ENCODE measurements around the gene TLR2. TPM values are rescaled to one million over a fixed set of nuclear protein-coding genes. Genes with fewer than 3 reads are reported as not detected.

The TLR2 gene
- total RNA-seq, 1 experiment from 2014 or later, result 1.7 TPM

DNA sequence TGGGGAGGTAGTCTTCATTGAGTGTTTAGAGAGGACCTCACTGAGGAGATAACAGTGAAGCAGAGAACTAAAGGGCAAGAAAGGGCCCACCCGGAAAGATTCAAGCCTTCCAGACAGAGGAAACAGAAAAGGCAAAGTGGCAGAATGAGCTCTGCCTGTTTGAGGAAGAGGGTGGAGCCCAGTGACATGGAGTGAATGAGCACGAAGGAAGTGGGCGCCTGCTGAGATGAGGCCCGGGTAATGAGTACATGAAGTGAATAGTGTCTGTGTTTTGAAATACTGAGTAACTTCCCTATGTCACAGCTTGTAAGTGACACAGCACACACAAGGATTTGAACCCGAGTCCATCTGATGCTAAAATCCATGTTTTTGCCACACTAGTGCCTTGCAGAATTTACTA is 32.5 kb upstream of the TLR2 start:
- POLR2A ChIA-PET, result no interaction called here
- no peaks in the 10 kb centered on the region for H3K27me3 Mint-ChIP-seq (ENCODE audit: low read depth)
- peak; percentile 62 for ATAC-seq
- no peaks in the 10 kb centered on the region for H3K9me3 Mint-ChIP-seq
- no peaks in the 10 kb centered on the region for H3K36me3 Mint-ChIP-seq
- TF ChIP-seq STAT6 (CRISPR knock-in tag; conservative IDR thresholded peaks at IDR 0.05; ENCODE audit: low read depth) (no peak), ATF2 (CRISPR knock-in tag; IDR thresholded peaks at IDR 0.05; ENCODE audit: borderline replicate concordance, low read depth) (no peak), KAT7 (CRISPR knock-in tag; IDR thresholded peaks at IDR 0.05; ENCODE audit: borderline replicate concordance) (no peak), ZMAT4 (CRISPR knock-in tag; IDR thresholded peaks at IDR 0.05) (no peak), ESRRA (CRISPR knock-in tag; IDR thresholded peaks at IDR 0.05; ENCODE audit: borderline replicate concordance) (no peak), ATF1 (CRISPR knock-in tag; IDR thresholded peaks at IDR 0.05) (no peak), TEAD4 (CRISPR knock-in tag; IDR thresholded peaks at IDR 0.05) (no peak), ZNF263 (CRISPR knock-in tag; IDR thresholded peaks at IDR 0.05; ENCODE audit: low read depth) (no peak), ZNF671 (CRISPR knock-in tag; IDR thresholded peaks at IDR 0.05) (no peak), ZNF532 (CRISPR knock-in tag; IDR thresholded peaks at IDR 0.05; ENCODE audit: borderline replicate concordance) (no peak), GABPB1 (CRISPR knock-in tag; IDR thresholded peaks at IDR 0.05) (no peak), ETV6 (CRISPR knock-in tag; IDR thresholded peaks at IDR 0.05) (no peak)
- TF ChIP-seq, protein P1, sequence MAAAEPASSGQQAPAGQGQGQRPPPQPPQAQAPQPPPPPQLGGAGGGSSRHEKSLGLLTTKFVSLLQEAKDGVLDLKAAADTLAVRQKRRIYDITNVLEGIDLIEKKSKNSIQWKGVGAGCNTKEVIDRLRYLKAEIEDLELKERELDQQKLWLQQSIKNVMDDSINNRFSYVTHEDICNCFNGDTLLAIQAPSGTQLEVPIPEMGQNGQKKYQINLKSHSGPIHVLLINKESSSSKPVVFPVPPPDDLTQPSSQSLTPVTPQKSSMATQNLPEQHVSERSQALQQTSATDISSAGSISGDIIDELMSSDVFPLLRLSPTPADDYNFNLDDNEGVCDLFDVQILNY (CRISPR knock-in tag; IDR thresholded peaks at IDR 0.05), result no peak
- TF ChIP-seq, protein P2, sequence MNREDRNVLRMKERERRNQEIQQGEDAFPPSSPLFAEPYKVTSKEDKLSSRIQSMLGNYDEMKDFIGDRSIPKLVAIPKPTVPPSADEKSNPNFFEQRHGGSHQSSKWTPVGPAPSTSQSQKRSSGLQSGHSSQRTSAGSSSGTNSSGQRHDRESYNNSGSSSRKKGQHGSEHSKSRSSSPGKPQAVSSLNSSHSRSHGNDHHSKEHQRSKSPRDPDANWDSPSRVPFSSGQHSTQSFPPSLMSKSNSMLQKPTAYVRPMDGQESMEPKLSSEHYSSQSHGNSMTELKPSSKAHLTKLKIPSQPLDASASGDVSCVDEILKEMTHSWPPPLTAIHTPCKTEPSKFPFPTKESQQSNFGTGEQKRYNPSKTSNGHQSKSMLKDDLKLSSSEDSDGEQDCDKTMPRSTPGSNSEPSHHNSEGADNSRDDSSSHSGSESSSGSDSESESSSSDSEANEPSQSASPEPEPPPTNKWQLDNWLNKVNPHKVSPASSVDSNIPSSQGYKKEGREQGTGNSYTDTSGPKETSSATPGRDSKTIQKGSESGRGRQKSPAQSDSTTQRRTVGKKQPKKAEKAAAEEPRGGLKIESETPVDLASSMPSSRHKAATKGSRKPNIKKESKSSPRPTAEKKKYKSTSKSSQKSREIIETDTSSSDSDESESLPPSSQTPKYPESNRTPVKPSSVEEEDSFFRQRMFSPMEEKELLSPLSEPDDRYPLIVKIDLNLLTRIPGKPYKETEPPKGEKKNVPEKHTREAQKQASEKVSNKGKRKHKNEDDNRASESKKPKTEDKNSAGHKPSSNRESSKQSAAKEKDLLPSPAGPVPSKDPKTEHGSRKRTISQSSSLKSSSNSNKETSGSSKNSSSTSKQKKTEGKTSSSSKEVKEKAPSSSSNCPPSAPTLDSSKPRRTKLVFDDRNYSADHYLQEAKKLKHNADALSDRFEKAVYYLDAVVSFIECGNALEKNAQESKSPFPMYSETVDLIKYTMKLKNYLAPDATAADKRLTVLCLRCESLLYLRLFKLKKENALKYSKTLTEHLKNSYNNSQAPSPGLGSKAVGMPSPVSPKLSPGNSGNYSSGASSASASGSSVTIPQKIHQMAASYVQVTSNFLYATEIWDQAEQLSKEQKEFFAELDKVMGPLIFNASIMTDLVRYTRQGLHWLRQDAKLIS (CRISPR knock-in tag; IDR thresholded peaks at IDR 0.05; ENCODE audit: borderline replicate concordance), result no peak
- TF ChIP-seq, protein P3, sequence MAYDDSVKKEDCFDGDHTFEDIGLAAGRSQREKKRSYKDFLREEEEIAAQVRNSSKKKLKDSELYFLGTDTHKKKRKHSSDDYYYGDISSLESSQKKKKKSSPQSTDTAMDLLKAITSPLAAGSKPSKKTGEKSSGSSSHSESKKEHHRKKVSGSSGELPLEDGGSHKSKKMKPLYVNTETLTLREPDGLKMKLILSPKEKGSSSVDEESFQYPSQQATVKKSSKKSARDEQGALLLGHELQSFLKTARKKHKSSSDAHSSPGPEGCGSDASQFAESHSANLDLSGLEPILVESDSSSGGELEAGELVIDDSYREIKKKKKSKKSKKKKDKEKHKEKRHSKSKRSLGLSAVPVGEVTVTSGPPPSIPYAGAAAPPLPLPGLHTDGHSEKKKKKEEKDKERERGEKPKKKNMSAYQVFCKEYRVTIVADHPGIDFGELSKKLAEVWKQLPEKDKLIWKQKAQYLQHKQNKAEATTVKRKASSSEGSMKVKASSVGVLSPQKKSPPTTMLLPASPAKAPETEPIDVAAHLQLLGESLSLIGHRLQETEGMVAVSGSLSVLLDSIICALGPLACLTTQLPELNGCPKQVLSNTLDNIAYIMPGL (CRISPR knock-in tag; IDR thresholded peaks at IDR 0.05), result no peak
- H3K4me1 Mint-ChIP-seq, result peaks cover 23% of the 10 kb centered on the region
- H3K4me3 Mint-ChIP-seq, result no peak overlapping the region
- H3K27ac Mint-ChIP-seq, result no peak overlapping the region
- no peak for DNase-seq (ENCODE audit: low spot score)
- CTCF ChIA-PET, result interaction anchor here (1.1 to 3.5 kb wide), 2 partner anchors 99 to 429 kb away, joined by 3 to 16 read pairs; no protein-coding TSS in a partner anchor

Measured in WTC11 (cell line).